Astrocyte (in vitro differentiated cells and primary cell): ENCODE data around the gene PCGF5. TPM values are rescaled to one million over a fixed set of nuclear protein-coding genes. Genes with fewer than 3 reads are reported as not detected.
A peak's percentile ranks its signal among the peaks of the same experiment; 100 is the strongest.
"Not testable (repeated sequence)": the region's sequence is repeated elsewhere in the genome, so short reads cannot be mapped to it uniquely, and the experiment has no call there.

ENCODE experiments used
- DNase-seq: peaks from one replicate; pipeline ENCODE4 v3.0.0-alpha.2; 2010; ENCODE audit warnings: low read depth
- FAIRE-seq: peaks from 2 replicates; lab custom pipeline; 2011; peaks lifted over from hg19 to GRCh38; lab: Jason Lieb, UNC
- H2AFZ ChIP-seq: 2 replicates; pipeline ENCODE4 v1.6.0; 2012; ENCODE audit warnings: low read depth, low read length, inconsistent platforms
- H3K27ac ChIP-seq: 2 replicates; pipeline ENCODE4 v1.5.1; 2011; ENCODE audit warnings: low read depth, low read length, inconsistent platforms
- H3K27me3 ChIP-seq: 2 replicates; pipeline ENCODE4 v1.6.0; 2011; ENCODE audit warnings: low read length, inconsistent platforms; ENCODE audit not compliant: insufficient read depth
- H3K36me3 ChIP-seq: 2 replicates; pipeline ENCODE4 v1.5.1; 2011; ENCODE audit warnings: low read length, inconsistent platforms; ENCODE audit not compliant: insufficient read depth
- H3K4me1 ChIP-seq: 2 replicates; pipeline ENCODE4 v1.5.1; 2011; ENCODE audit warnings: low read length, inconsistent platforms; ENCODE audit not compliant: insufficient read depth
- H3K4me2 ChIP-seq: 2 replicates; pipeline ENCODE4 v1.6.0; 2012; ENCODE audit warnings: low read length, inconsistent platforms
- H3K4me3 ChIP-seq: 2 replicates; pipeline ENCODE4 v1.5.1; 2011; ENCODE audit warnings: low read depth, mild to moderate bottlenecking, low read length, inconsistent platforms; ENCODE audit not compliant: insufficient read depth
- H3K79me2 ChIP-seq: 2 replicates; pipeline ENCODE4 v1.6.0; 2012; ENCODE audit warnings: mild to moderate bottlenecking, low read length, inconsistent platforms; ENCODE audit not compliant: insufficient read depth
- H3K9ac ChIP-seq: 2 replicates; pipeline ENCODE4 v1.6.0; 2012; ENCODE audit warnings: mild to moderate bottlenecking, low read length, inconsistent platforms
- H3K9me3 ChIP-seq: 2 replicates; pipeline ENCODE4 v1.5.1; 2012; ENCODE audit warnings: low read depth, mild to moderate bottlenecking, low read length, inconsistent platforms; ENCODE audit not compliant: insufficient read depth
- H4K20me1 ChIP-seq: 2 replicates; pipeline ENCODE4 v1.6.0; 2012; ENCODE audit warnings: low read length, inconsistent platforms; ENCODE audit not compliant: insufficient read depth
- H3K27ac Mint-ChIP-seq: one replicate; pipeline ENCODE4 v1.8.0; 2021; ENCODE audit warnings: mild to moderate bottlenecking, mixed read lengths; ENCODE audit not compliant: unreplicated experiment
- H3K27me3 Mint-ChIP-seq: one replicate; pipeline ENCODE4 v1.8.0; 2021; ENCODE audit warnings: low read depth, mixed read lengths; ENCODE audit not compliant: unreplicated experiment
- H3K36me3 Mint-ChIP-seq: one replicate; pipeline ENCODE4 v1.8.0; 2021; ENCODE audit warnings: low read depth, mixed read lengths; ENCODE audit not compliant: unreplicated experiment
- H3K4me1 Mint-ChIP-seq: one replicate; pipeline ENCODE4 v1.8.0; 2021; ENCODE audit warnings: low read depth, mixed read lengths; ENCODE audit not compliant: unreplicated experiment
- H3K4me3 Mint-ChIP-seq: one replicate; pipeline ENCODE4 v1.8.0; 2021; ENCODE audit warnings: mild to moderate bottlenecking, moderate library complexity, mixed read lengths; ENCODE audit not compliant: unreplicated experiment
- H3K9me3 Mint-ChIP-seq: one replicate; pipeline ENCODE4 v1.8.0; 2021; ENCODE audit warnings: mild to moderate bottlenecking, mixed read lengths; ENCODE audit not compliant: unreplicated experiment
- CTCF ChIP-seq: IDR thresholded peaks from 2 replicates; pipeline ENCODE4 v1.5.1; 2011; ENCODE audit warnings: low read depth, mild to moderate bottlenecking, inconsistent platforms, low read length, moderate library complexity; ENCODE audit not compliant: insufficient read depth
- EZH2 ChIP-seq: IDR thresholded peaks from 2 replicates; pipeline ENCODE4 v1.6.1; 2012; ENCODE audit warnings: mild to moderate bottlenecking, low read length, inconsistent platforms; ENCODE audit not compliant: insufficient read depth
- total RNA-seq: library from RNA; stranded (reverse); gene quantifications from 2 replicates; pipeline ENCODE4 v1.2.1, GENCODE V29; 2021

PCGF5 gene
- total RNA-seq, 1 donor from 2014 or later, result 31.5 TPM

GRCh38 chr10:91260417-91260816 lies 40.0 kb downstream of the PCGF5 start:
- not testable (repeated sequence) for H3K9ac ChIP-seq, H3K36me3 ChIP-seq, H3K4me1 ChIP-seq, H3K27me3 ChIP-seq, H3K4me2 ChIP-seq, H3K4me3 Mint-ChIP-seq, DNase-seq, H4K20me1 ChIP-seq, H3K27ac ChIP-seq, H3K27ac Mint-ChIP-seq, H3K27me3 Mint-ChIP-seq, H2AFZ ChIP-seq, H3K4me3 ChIP-seq, H3K9me3 ChIP-seq, H3K9me3 Mint-ChIP-seq, H3K79me2 ChIP-seq, FAIRE-seq, H3K4me1 Mint-ChIP-seq, H3K36me3 Mint-ChIP-seq

GRCh38 chr10:91271886-91272285 lies 51.4 kb downstream of the PCGF5 start:
- Histone ChIP-seq H3K9me3 (no peaks in the 10 kb centered on the region), H3K4me2 (no peak overlapping the region), H3K27ac (no peak overlapping the region), H3K79me2 (no peaks in the 10 kb centered on the region), H3K36me3 (no peaks in the 10 kb centered on the region), H4K20me1 (no peaks in the 10 kb centered on the region), H3K4me3 (no peak overlapping the region), H2AFZ (no peak overlapping the region), H3K27me3 (no peaks in the 10 kb centered on the region), H3K4me1 (no peaks in the 10 kb centered on the region), H3K9ac (no peak overlapping the region)
- TF ChIP-seq CTCF (no peak), EZH2 (no peak)
- no peaks in the 10 kb centered on the region for H3K4me1 Mint-ChIP-seq
- FAIRE-seq, result no peak
- H3K27me3 Mint-ChIP-seq, result no peaks in the 10 kb centered on the region
- no peak overlapping the region for H3K4me3 Mint-ChIP-seq
- H3K27ac Mint-ChIP-seq, result no peak overlapping the region
- H3K9me3 Mint-ChIP-seq, result no peaks in the 10 kb centered on the region
- peak; percentile 41 for DNase-seq
- H3K36me3 Mint-ChIP-seq, result peaks cover 4% of the 10 kb centered on the region

- H3K9me3 ChIP-seq, result no peaks in the 10 kb centered on the region
- H3K4me3 ChIP-seq, result no peak overlapping the region
- H3K79me2 ChIP-seq, result no peaks in the 10 kb centered on the region
- H3K4me2 ChIP-seq, result no peak overlapping the region
- Mint-ChIP-seq H3K4me1 (peaks cover 9% of the 10 kb centered on the region), H3K9me3 (no peaks in the 10 kb centered on the region), H3K27me3 (no peaks in the 10 kb centered on the region), H3K27ac (no peak overlapping the region), H3K4me3 (no peak overlapping the region), H3K36me3 (no peaks in the 10 kb centered on the region)
- no peak overlapping the region for H3K27ac ChIP-seq
- no peaks in the 10 kb centered on the region for H3K36me3 ChIP-seq
- FAIRE-seq, result no peak
- no peak for TF ChIP-seq EZH2
- TF ChIP-seq CTCF, result no peak
- no peaks in the 10 kb centered on the region for H3K4me1 ChIP-seq
- H3K27me3 ChIP-seq, result no peaks in the 10 kb centered on the region
- no peaks in the 10 kb centered on the region for H4K20me1 ChIP-seq
- no peak for DNase-seq
- no peak overlapping the region for H2AFZ ChIP-seq
- no peak overlapping the region for H3K9ac ChIP-seq
Measured at GRCh38 chr10:91284486-91285090, 64.1 kb downstream of the PCGF5 start.
